Tibial nerve (tissue), 4 donors: Measurements from ENCODE around the gene DLGAP1.

Source experiments
- CTCF ChIP-seq, 5 experiments: fragments of 200-600 bp in 3 of 5; fragments of 450-650 bp in 2 of 5; sonication (generic) in 3 of 5; IDR thresholded peaks; one replicate each; pipeline ENCODE4 v1.5.1; 2016 to 2019; ENCODE audit warnings: antibody characterized with exemption in 5 of 5, mild to moderate bottlenecking in 3 of 5, moderate library complexity in 2 of 5
- EP300 ChIP-seq, 2 donors: sonication (generic); formaldehyde crosslinking; IDR thresholded peaks; one replicate each; pipeline ENCODE4 v1.6.1; 2017; ENCODE audit warnings: antibody characterized with exemption in 2 of 2, mild to moderate bottlenecking in 1 of 2

GRCh38 chr18:3791238-3791637, 663.9 kb downstream of the DLGAP1 start:
- TF ChIP-seq CTCF (IDR thresholded peaks at IDR 0.05) (no peak), EP300 (IDR thresholded peaks at IDR 0.05) (no peak)
